HG02973 (cell line): Measurements from ENCODE around the gene STK32B.

Experiments
- ATAC-seq: cut with Tn5 transposase; IDR thresholded peaks from one replicate; pipeline ENCODE4 v1.9.1; 2021; ENCODE audit warnings: moderate library complexity; ENCODE audit not compliant: unreplicated experiment

Gene STK32B

GRCh38 chr4:5462254-5462835 is 411.1 kb downstream of the STK32B start:
- ATAC-seq, result no peak

- no peak for ATAC-seq
Observed at GRCh38 chr4:5462896-5463295, 411.6 kb downstream of the STK32B start.

- no peak for ATAC-seq
Observed at GRCh38 chr4:5463361-5463760, 412.1 kb downstream of the STK32B start.

- ATAC-seq, result no peak
Observed at GRCh38 chr4:5463936-5464650, 412.8 kb downstream of the STK32B start.

GRCh38 chr4:5465529-5465928 is 414.2 kb downstream of the STK32B start:
- ATAC-seq, result no peak

GRCh38 chr4:5465956-5466355 is 414.7 kb downstream of the STK32B start:
- ATAC-seq, result no peak

- no peak for ATAC-seq
Observed at GRCh38 chr4:5467111-5467510, 415.8 kb downstream of the STK32B start.

GRCh38 chr4:5469151-5469775 is 418.0 kb downstream of the STK32B start:
- no peak for ATAC-seq

GRCh38 chr4:5469861-5470260 is 418.6 kb downstream of the STK32B start:
- no peak for ATAC-seq

- ATAC-seq, result no peak
Observed at GRCh38 chr4:5470318-5471198, 419.3 kb downstream of the STK32B start.

- no peak for ATAC-seq
Observed at GRCh38 chr4:5471206-5471605, 419.9 kb downstream of the STK32B start.

GRCh38 chr4:5471691-5472090 is 420.4 kb downstream of the STK32B start:
- ATAC-seq, result no peak

- ATAC-seq, result no peak
Observed at GRCh38 chr4:5472160-5472591, 420.9 kb downstream of the STK32B start.

GRCh38 chr4:5473125-5473524 is 421.8 kb downstream of the STK32B start:
- no peak for ATAC-seq

- no peak for ATAC-seq
Observed at GRCh38 chr4:5474756-5475155, 423.5 kb downstream of the STK32B start.

- ATAC-seq, result no peak
Observed at GRCh38 chr4:5477613-5478012, 426.3 kb downstream of the STK32B start.

- no peak for ATAC-seq
Observed at GRCh38 chr4:5478169-5478568, 426.9 kb downstream of the STK32B start.

GRCh38 chr4:5478697-5479096 is 427.4 kb downstream of the STK32B start:
- ATAC-seq, result no peak

- no peak for ATAC-seq
Observed at GRCh38 chr4:5479518-5480060, 428.3 kb downstream of the STK32B start.

- no peak for ATAC-seq
Observed at GRCh38 chr4:5488413-5488812, 437.1 kb downstream of the STK32B start.

GRCh38 chr4:5489260-5489659 is 438.0 kb downstream of the STK32B start:
- no peak for ATAC-seq
